Measurements from ENCODE around the gene HARS2.

The HARS2 gene

DNA sequence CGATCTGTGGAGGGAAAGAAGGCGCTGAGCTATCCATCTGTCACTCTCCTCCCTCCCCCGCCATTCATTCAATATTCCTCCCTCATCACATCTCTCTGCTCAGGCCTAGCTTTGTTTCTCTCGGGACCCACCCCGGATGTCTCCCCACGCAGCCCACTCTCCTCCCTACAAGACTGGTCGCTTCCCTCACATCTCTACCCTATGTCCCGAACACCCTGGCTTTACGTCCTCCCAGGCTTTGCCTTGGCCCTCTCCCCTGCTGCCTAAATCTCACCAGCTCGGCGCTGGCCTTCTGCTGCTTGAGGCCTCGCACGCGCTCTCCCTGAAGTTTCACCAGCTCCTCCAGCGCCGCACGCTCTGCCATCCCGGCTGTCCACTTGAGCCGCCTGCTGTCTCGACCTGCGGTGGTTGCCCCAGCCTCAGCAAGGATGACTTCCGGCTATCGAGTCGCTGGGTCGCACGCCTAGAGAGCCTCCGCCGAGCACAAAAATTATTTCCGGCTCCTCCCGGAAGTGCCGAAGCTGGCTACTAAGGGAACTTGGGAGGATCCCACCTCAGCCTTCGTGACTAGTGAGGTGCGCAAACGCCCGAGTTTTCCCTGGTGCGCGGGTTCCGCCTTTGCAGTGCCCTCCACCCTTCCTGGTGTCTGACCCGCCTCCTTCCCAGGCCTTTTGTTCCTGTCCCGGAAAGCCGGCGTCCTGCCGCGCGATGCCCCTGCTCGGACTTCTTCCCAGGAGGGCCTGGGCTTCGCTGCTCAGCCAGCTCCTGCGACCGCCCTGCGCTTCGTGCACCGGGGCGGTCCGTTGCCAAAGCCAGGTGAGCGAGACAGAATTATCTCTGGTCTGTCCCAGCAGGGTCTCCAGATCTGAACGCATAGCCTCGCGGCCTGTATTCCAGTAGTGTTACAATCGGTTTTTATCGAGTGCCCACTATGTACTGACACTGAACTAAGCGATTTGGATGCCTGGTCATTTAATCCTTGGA, at the start of gene HARS2, which contains the start of gene HARS1:
TSS of gene HARS2 (plus strand) at position 515 of the 984 bp plus-strand sequence. CDS start at position 709, 194 bp downstream.
TSS of gene HARS1 (minus strand) at position 430 of the 984 bp plus-strand sequence. CDS start at position 364, 66 bp downstream.
- peaks cover 66% of the 10 kb centered on the region for H3K79me2 ChIP-seq (ENCODE audit: control insufficient read depth, low read length)
- peak within 1 kb of the TSS; percentile 92 for H3K4me3 ChIP-seq (ENCODE audit: low read length)
- H3F3A ChIP-seq (ENCODE audit: control insufficient read depth, insufficient read depth), result no peaks in the 10 kb centered on the region
- H3K27me3 ChIP-seq (ENCODE audit: control insufficient read depth, low read length), result no peaks in the 10 kb centered on the region
- peaks cover 17% of the 10 kb centered on the region for H3K4me1 ChIP-seq (ENCODE audit: control insufficient read depth, low read length)
- H3K9me2 ChIP-seq (replicated peaks; ENCODE audit: control insufficient read depth, low read length), result no peaks in the 10 kb centered on the region
- peak within 1 kb of the TSS; percentile 36 for H3K27ac ChIP-seq (ENCODE audit: low read depth, low read length)
- no peaks in the 10 kb centered on the region for H4K20me1 ChIP-seq (ENCODE audit: control insufficient read depth, insufficient read depth, low read depth, low read length)
- H3K36me3 ChIP-seq (ENCODE audit: control insufficient read depth, low read length), result peaks cover 59% of the 10 kb centered on the region
- H3K4me2 ChIP-seq (ENCODE audit: low read length), result peak within 1 kb of the TSS; percentile 85
- no peaks in the 10 kb centered on the region for H3K9me3 ChIP-seq (ENCODE audit: control insufficient read depth, insufficient read depth, low read length)
- TF ChIP-seq EZH2phosphoT487 (IDR thresholded peaks at IDR 0.05; ENCODE audit: borderline replicate concordance, low read length), result no peak
- TF ChIP-seq, protein P1, sequence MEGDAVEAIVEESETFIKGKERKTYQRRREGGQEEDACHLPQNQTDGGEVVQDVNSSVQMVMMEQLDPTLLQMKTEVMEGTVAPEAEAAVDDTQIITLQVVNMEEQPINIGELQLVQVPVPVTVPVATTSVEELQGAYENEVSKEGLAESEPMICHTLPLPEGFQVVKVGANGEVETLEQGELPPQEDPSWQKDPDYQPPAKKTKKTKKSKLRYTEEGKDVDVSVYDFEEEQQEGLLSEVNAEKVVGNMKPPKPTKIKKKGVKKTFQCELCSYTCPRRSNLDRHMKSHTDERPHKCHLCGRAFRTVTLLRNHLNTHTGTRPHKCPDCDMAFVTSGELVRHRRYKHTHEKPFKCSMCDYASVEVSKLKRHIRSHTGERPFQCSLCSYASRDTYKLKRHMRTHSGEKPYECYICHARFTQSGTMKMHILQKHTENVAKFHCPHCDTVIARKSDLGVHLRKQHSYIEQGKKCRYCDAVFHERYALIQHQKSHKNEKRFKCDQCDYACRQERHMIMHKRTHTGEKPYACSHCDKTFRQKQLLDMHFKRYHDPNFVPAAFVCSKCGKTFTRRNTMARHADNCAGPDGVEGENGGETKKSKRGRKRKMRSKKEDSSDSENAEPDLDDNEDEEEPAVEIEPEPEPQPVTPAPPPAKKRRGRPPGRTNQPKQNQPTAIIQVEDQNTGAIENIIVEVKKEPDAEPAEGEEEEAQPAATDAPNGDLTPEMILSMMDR (IDR thresholded peaks at IDR 0.05; ENCODE audit: low read depth, low read length, poor library complexity, severe bottlenecking), result no peak

GRCh38 chr5:140641716-140642115, 49.5 kb upstream of the HARS2 start:
- Histone ChIP-seq H3K79me2 (ENCODE audit: control insufficient read depth, low read length) (peaks cover 61% of the 10 kb centered on the region), H3F3A (ENCODE audit: control insufficient read depth, insufficient read depth) (peaks cover 6% of the 10 kb centered on the region; the same call in 1 of the 2 replicates), H3K4me1 (ENCODE audit: control insufficient read depth, low read length) (peaks cover 37% of the 10 kb centered on the region), H3K36me3 (ENCODE audit: control insufficient read depth, low read length) (peaks cover 61% of the 10 kb centered on the region), H3K27ac (ENCODE audit: low read depth, low read length) (no peak overlapping the region), H4K20me1 (ENCODE audit: control insufficient read depth, insufficient read depth, low read depth, low read length) (0 out of 2 replicates have a peak, but pooled peaks cover 4% of the 10 kb centered on the region), H3K4me2 (ENCODE audit: low read length) (peak overlapping the region; percentile 90), H3K9me3 (ENCODE audit: control insufficient read depth, insufficient read depth, low read length) (no peaks in the 10 kb centered on the region), H3K9me2 (replicated peaks; ENCODE audit: control insufficient read depth, low read length) (no peaks in the 10 kb centered on the region), H3K4me3 (ENCODE audit: low read length) (no peak overlapping the region), H3K27me3 (ENCODE audit: control insufficient read depth, low read length) (no peaks in the 10 kb centered on the region)
- TF ChIP-seq, protein P1 (IDR thresholded peaks at IDR 0.05; ENCODE audit: low read depth, low read length, poor library complexity, severe bottlenecking), result no peak
- no peak for TF ChIP-seq EZH2phosphoT487 (IDR thresholded peaks at IDR 0.05; ENCODE audit: borderline replicate concordance, low read length)

DNA sequence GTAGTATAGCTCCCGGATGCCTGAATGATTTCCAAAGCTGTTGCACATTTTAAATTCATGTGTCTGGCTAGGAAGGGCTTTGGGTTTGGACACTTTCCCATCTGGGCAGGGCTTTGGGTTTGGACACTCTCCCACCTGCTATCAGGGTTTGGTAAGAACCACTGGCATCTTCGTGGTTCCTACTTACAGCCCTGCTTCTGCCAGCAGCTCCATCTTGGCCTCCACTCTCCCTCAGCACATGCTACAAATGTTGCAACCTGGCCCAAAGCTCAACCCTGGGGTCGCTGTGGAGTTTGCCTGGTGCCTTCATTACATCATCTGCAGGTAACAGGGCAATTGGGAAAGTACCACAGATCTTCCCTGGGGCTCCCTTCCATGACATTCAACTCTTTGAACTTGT, 48.5 kb upstream of the HARS2 start:
- H3K4me3 ChIP-seq (ENCODE audit: low read length), result no peak overlapping the region
- no peak overlapping the region for H3K4me2 ChIP-seq (ENCODE audit: low read length)
- H3K9me2 ChIP-seq (replicated peaks; ENCODE audit: control insufficient read depth, low read length), result no peaks in the 10 kb centered on the region
- no peak overlapping the region for H3K27ac ChIP-seq (ENCODE audit: low read depth, low read length)
- peaks cover 6% of the 10 kb centered on the region; the same call in 1 of the 2 replicates for H3F3A ChIP-seq (ENCODE audit: control insufficient read depth, insufficient read depth)
- TF ChIP-seq, protein P1 (IDR thresholded peaks at IDR 0.05; ENCODE audit: low read depth, low read length, poor library complexity, severe bottlenecking), result no peak
- TF ChIP-seq EZH2phosphoT487 (IDR thresholded peaks at IDR 0.05; ENCODE audit: borderline replicate concordance, low read length), result no peak
- H3K36me3 ChIP-seq (ENCODE audit: control insufficient read depth, low read length), result peaks cover 66% of the 10 kb centered on the region
- no peaks in the 10 kb centered on the region for H3K27me3 ChIP-seq (ENCODE audit: control insufficient read depth, low read length)
- H3K79me2 ChIP-seq (ENCODE audit: control insufficient read depth, low read length), result peaks cover 69% of the 10 kb centered on the region
- 0 out of 2 replicates have a peak, but pooled peaks cover 7% of the 10 kb centered on the region for H4K20me1 ChIP-seq (ENCODE audit: control insufficient read depth, insufficient read depth, low read depth, low read length)
- H3K9me3 ChIP-seq (ENCODE audit: control insufficient read depth, insufficient read depth, low read length), result no peaks in the 10 kb centered on the region
- H3K4me1 ChIP-seq (ENCODE audit: control insufficient read depth, low read length), result peaks cover 37% of the 10 kb centered on the region

Measured in DOHH2 (cell line).